Right lobe of liver (tissue), 4 donors: Measurements from ENCODE around the gene PDPK1.
"Not testable (repeated sequence)": the region's sequence is repeated elsewhere in the genome, so short reads cannot be mapped to it uniquely, and the experiment has no call there.

ENCODE experiments used
- CTCF ChIP-seq, 4 donors: fragments of 200-600 bp in 3 of 4; fragments of 450-650 bp in 1 of 4; IDR thresholded peaks; one replicate each; pipeline versions ENCODE4 v1.5.1 to v1.8.0; 2016 to 2022; ENCODE audit warnings: antibody characterized with exemption in 4 of 4, mild to moderate bottlenecking in 2 of 4
- POLR2A ChIP-seq: fragments of 450-650 bp; IDR thresholded peaks from one replicate; pipeline ENCODE4 v1.6.1; 2017; ENCODE audit warnings: antibody characterized with exemption, mild to moderate bottlenecking
- donor health status: DM: no; HTN: no; CAD: no.
- donor health status: DM: no; HTN: no; CAD: no.
- donor health status: DM: no; HTN: yes; CAD: no.

- TF ChIP-seq CTCF (IDR thresholded peaks at IDR 0.05); POLR2A: not testable (repeated sequence)
Observed at GRCh38 chr16:2602175-2602574, 64.4 kb downstream of the PDPK1 start.
